A673 (cell line): ENCODE measurements around the gene GNGT2. TPM values are rescaled to one million over a fixed set of nuclear protein-coding genes. Genes with fewer than 3 reads are reported as not detected.

ENCODE experiments used
- BruUV-seq: library from RNA; stranded (reverse); fragments of 400-500 nt; replicated peaks from 2 replicates; lab custom pipeline; 2021; lab: Mats Ljungman, UMichigan
- CTCF ChIA-PET: fragments of 300-600 bp; sonication (Branson Sonifier 250); formaldehyde crosslinking; loops from one replicate; lab custom pipeline; 2022; ENCODE audit warnings: antibody characterized with exemption; lab: Charles Lee
- POLR2A ChIA-PET: fragments of 300-600 bp; sonication (Branson Sonifier 250); formaldehyde crosslinking; loops from one replicate; lab custom pipeline; 2022; ENCODE audit warnings: antibody characterized with exemption; ENCODE audit not compliant: low non-redundant PET; lab: Charles Lee
- DNase-seq: peaks from one replicate; pipeline ENCODE4 v3.0.0-alpha.2; 2015; ENCODE audit warnings: low spot score
- H3K27ac ChIP-seq: fragments of 200-600 bp; sonication (generic); 2 replicates; pipeline ENCODE4 v1.5.1; 2016; ENCODE audit warnings: mixed run types, low read depth, mild to moderate bottlenecking, mixed read lengths, antibody characterized with exemption, low read length; ENCODE audit not compliant: poor library complexity, severe bottlenecking
- H3K27me3 ChIP-seq: fragments of 200-600 bp; sonication (generic); replicated peaks from 2 replicates; pipeline ENCODE4 v1.6.1; 2017; ENCODE audit warnings: mixed run types, low read depth, mild to moderate bottlenecking, mixed read lengths, antibody characterized with exemption, low read length; ENCODE audit not compliant: insufficient read depth, poor library complexity
- H3K36me3 ChIP-seq: fragments of 200-600 bp; sonication (generic); 2 replicates; pipeline ENCODE4 v1.6.1; 2016; ENCODE audit warnings: mixed run types, mild to moderate bottlenecking, mixed read lengths, antibody characterized with exemption, low read length; ENCODE audit not compliant: insufficient read depth, poor library complexity, severe bottlenecking
- H3K4me1 ChIP-seq: fragments of 200-600 bp; sonication (generic); 2 replicates; pipeline ENCODE4 v1.6.1; 2017; ENCODE audit warnings: mixed run types, mild to moderate bottlenecking, mixed read lengths, antibody characterized with exemption, low read length; ENCODE audit not compliant: insufficient read depth, poor library complexity, severe bottlenecking
- H3K4me3 ChIP-seq: fragments of 200-600 bp; sonication (generic); 2 replicates; pipeline ENCODE4 v1.5.1; 2016; ENCODE audit warnings: low read depth, mixed run types, mild to moderate bottlenecking, mixed read lengths, low read length; ENCODE audit not compliant: poor library complexity, severe bottlenecking
- H3K9me3 ChIP-seq: fragments of 200-600 bp; sonication (generic); 2 replicates; pipeline ENCODE4 v1.6.1; 2016; ENCODE audit warnings: mixed run types, low read depth, mild to moderate bottlenecking, mixed read lengths, antibody characterized with exemption, low read length; ENCODE audit not compliant: poor library complexity, severe bottlenecking
- EZH2 ChIP-seq: fragments of 200-600 bp; sonication (generic); IDR thresholded peaks from 2 replicates; pipeline ENCODE4 v1.6.1; 2017; ENCODE audit warnings: borderline replicate concordance, low read depth, mild to moderate bottlenecking, mixed read lengths, antibody characterized with exemption, low read length; ENCODE audit not compliant: poor library complexity, severe bottlenecking
- intact Hi-C: fragments of 100-400 bp; cut with micrococcal nuclease; formaldehyde crosslinking; loops from one replicate; pipeline ENCODE4 v1.10.0; 2022; ENCODE audit not compliant: unreplicated experiment
- total RNA-seq: library from RNA; stranded (reverse); gene quantifications from 2 replicates; pipeline ENCODE4 v1.2.3, GENCODE V29; 2021
- TF ChIP-seq, protein P1 (sequence below): fragments of 300-800, 200-600 bp; sonication (generic); conservative IDR thresholded peaks from 2 replicates; pipeline ENCODE4 v1.5.1; 2017; ENCODE audit warnings: low read depth, mild to moderate bottlenecking, antibody characterized with exemption, low read length, moderate library complexity, mixed read lengths

GNGT2 gene
- total RNA-seq, 1 experiment from 2014 or later: 9.6 TPM

DNA sequence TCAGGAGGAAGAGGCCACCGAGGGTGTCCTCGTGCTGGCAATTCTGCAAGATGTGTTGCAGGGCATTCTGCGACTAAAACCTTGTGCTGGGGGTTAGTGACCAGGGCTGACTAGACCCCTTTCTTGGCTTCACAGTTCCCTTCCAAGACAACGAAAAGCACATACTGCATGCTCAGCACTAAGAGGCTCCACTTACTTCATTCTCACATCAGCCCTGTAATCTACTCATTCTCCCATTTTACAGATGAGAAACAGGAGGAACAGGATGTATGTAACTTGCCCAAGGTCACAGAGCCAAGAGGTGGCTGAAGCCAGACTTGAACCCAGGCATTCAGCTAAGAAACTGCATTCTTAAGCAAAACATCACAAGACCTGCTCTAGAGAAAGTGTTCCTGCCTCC, 25.5 kb upstream of the GNGT2 start:
- H3K27me3 ChIP-seq: no peaks in the 10 kb centered on the region
- ChIA-PET POLR2A (no interaction called here), CTCF (no interaction called here)
- H3K4me3 ChIP-seq: no peak overlapping the region
- TF ChIP-seq, protein P1, sequence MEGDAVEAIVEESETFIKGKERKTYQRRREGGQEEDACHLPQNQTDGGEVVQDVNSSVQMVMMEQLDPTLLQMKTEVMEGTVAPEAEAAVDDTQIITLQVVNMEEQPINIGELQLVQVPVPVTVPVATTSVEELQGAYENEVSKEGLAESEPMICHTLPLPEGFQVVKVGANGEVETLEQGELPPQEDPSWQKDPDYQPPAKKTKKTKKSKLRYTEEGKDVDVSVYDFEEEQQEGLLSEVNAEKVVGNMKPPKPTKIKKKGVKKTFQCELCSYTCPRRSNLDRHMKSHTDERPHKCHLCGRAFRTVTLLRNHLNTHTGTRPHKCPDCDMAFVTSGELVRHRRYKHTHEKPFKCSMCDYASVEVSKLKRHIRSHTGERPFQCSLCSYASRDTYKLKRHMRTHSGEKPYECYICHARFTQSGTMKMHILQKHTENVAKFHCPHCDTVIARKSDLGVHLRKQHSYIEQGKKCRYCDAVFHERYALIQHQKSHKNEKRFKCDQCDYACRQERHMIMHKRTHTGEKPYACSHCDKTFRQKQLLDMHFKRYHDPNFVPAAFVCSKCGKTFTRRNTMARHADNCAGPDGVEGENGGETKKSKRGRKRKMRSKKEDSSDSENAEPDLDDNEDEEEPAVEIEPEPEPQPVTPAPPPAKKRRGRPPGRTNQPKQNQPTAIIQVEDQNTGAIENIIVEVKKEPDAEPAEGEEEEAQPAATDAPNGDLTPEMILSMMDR: no peak
- no peak for TF ChIP-seq EZH2
- H3K36me3 ChIP-seq: no peaks in the 10 kb centered on the region
- BruUV-seq: no TSS peak
- no peaks in the 10 kb centered on the region for H3K4me1 ChIP-seq
- no peak overlapping the region for H3K27ac ChIP-seq
- no peaks in the 10 kb centered on the region for H3K9me3 ChIP-seq
- intact Hi-C loops: no loop called here
- DNase-seq: no peak

DNA sequence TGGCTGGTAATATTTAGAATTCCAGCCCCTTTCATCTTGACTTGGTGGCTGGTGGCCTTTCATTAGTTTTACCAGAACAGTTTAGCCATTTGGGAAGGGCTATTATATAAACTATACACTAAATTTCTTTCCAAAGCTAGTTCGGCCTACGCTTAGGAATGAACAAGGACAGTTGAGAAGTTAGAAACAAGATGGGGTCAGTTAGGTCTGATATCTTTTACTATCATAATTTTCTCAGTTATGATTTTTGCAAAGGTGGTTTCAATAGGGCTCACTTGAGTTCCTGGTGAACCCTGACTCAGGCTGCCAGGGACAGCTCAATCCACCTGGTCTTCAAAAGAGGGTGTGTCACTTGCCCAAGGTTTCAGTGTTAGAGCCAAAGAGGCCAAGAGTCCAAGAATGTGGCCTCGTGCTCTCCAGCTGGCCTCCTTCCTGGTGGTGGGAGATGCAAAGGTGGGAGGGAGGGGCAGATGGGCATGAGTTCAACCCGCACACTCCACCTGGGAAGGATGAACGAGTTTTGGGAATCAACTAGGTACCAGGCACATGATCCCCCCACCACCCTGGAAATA, 24.2 kb upstream of the GNGT2 start:
- Histone ChIP-seq H3K9me3 (no peaks in the 10 kb centered on the region), H3K27ac (no peak overlapping the region), H3K36me3 (no peaks in the 10 kb centered on the region), H3K4me3 (no peak overlapping the region), H3K27me3 (no peaks in the 10 kb centered on the region), H3K4me1 (peaks cover 3% of the 10 kb centered on the region)
- intact Hi-C loops: loop anchor here (5.0 kb wide), 1 partner anchor 158 kb away; no protein-coding TSS in a partner anchor
- no TSS peak for BruUV-seq
- ChIA-PET CTCF (no interaction called here), POLR2A (interaction anchor here (0.6 kb wide), 1 partner anchor 443 kb away, joined by 7 read pairs; no protein-coding TSS in a partner anchor)
- DNase-seq: no peak
- TF ChIP-seq, protein P1: no peak
- no peak for TF ChIP-seq EZH2

DNA sequence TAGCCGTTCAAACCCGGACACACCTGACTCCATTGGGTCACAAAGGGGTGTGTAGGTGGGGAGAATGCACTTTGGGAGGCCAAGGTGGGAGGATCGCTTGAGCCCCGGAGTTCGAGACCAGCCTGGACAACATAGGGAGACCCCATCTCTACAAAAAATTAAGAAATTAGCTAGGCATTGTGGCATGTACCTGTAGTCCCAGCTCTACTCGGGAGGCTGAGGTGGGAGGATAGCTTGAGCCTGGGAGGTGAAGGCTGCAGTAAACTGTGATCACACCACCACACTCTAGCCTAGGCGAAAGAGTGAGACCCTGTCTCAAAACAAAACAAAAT, 21.2 kb upstream of the GNGT2 start:
- peak overlapping the region; percentile 76 for H3K4me3 ChIP-seq
- intact Hi-C loops: loop anchor here (5.0 kb wide), 1 partner anchor 161 kb away; no protein-coding TSS in a partner anchor
- POLR2A ChIA-PET: interaction anchor here (0.6 kb wide), 1 partner anchor 131 kb away, joined by 10 read pairs; the partner anchor contains the start of gene ZNF652

More for the DNA sequence above, 21.2 kb upstream of the GNGT2 start:
- no peak overlapping the region for H3K27ac ChIP-seq
- H3K27me3 ChIP-seq: no peaks in the 10 kb centered on the region
- H3K36me3 ChIP-seq: peaks cover 1% of the 10 kb centered on the region
- CTCF ChIA-PET: interaction anchor here (1.1 kb wide), 1 partner anchor 59 kb away, joined by 3 read pairs; no protein-coding TSS in a partner anchor
- DNase-seq: no peak
- H3K4me1 ChIP-seq: peaks cover 22% of the 10 kb centered on the region
- no peaks in the 10 kb centered on the region for H3K9me3 ChIP-seq
- TF ChIP-seq, protein P1: no peak
- no peak for TF ChIP-seq EZH2
- BruUV-seq: no TSS peak
